HFF-Myc (cell line): ENCODE data around the gene HMG20A.

Experiments used
- DNase-seq: peaks from one replicate; pipeline ENCODE4 v3.0.0-alpha.2; 2011; ENCODE audit warnings: low read depth; ENCODE audit errors: extremely low read depth
- H3K4me3 ChIP-seq: replicated peaks from 2 replicates; pipeline ENCODE4 v1.5.1; 2011; ENCODE audit warnings: low read depth, mild to moderate bottlenecking, control low read depth, low read length
- TF ChIP-seq, protein P1 (sequence below): IDR thresholded peaks from 2 replicates; pipeline ENCODE4 v1.5.1; 2012; ENCODE audit warnings: mild to moderate bottlenecking, low read depth, low read length, control low read depth; ENCODE audit errors: missing control alignments

Gene HMG20A

DNA sequence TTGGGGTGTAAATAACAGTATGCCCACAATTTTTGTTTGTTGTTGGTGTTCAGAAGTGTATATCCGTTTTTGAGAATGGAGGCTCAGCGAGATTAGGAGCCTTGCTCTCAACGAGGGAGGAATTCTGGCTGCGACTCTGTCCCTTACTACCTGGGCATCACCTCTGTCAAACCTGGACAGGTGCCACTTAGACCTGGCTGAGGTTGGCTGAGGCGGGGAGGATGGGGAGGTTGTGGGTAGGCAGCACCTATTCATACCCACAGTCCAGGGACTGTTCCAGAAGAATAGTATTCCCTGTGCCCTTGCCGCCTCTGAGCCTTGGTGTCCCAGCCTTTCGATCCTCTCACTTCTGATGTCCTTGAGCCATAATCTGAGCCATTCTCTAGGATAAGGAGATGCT is 112.2 kb downstream of the HMG20A start:
- no peak overlapping the region for H3K4me3 ChIP-seq
- TF ChIP-seq, protein P1, sequence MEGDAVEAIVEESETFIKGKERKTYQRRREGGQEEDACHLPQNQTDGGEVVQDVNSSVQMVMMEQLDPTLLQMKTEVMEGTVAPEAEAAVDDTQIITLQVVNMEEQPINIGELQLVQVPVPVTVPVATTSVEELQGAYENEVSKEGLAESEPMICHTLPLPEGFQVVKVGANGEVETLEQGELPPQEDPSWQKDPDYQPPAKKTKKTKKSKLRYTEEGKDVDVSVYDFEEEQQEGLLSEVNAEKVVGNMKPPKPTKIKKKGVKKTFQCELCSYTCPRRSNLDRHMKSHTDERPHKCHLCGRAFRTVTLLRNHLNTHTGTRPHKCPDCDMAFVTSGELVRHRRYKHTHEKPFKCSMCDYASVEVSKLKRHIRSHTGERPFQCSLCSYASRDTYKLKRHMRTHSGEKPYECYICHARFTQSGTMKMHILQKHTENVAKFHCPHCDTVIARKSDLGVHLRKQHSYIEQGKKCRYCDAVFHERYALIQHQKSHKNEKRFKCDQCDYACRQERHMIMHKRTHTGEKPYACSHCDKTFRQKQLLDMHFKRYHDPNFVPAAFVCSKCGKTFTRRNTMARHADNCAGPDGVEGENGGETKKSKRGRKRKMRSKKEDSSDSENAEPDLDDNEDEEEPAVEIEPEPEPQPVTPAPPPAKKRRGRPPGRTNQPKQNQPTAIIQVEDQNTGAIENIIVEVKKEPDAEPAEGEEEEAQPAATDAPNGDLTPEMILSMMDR, result no peak
- no peak for DNase-seq

- no peak for DNase-seq
- TF ChIP-seq, protein P1, result no peak
- H3K4me3 ChIP-seq, result no peak overlapping the region
These were observed 113.1 kb downstream of the HMG20A start for GRCh38 chr15:77533578-77534430.
